IPS-15b (cell line): ENCODE data around the gene TCF3.

Source experiments
- H3K27me3 ChIP-seq: one replicate; pipeline ENCODE4 v1.6.1; 2013; ENCODE audit warnings: low read length; ENCODE audit not compliant: control insufficient read depth, insufficient read depth
- H3K36me3 ChIP-seq: one replicate; pipeline ENCODE4 v1.6.1; 2013; ENCODE audit warnings: low read length; ENCODE audit not compliant: control insufficient read depth, insufficient read depth
- H3K4me1 ChIP-seq: one replicate; pipeline ENCODE4 v1.6.1; 2013; ENCODE audit warnings: mild to moderate bottlenecking, low read length; ENCODE audit not compliant: control insufficient read depth, insufficient read depth
- H3K4me3 ChIP-seq: one replicate; pipeline ENCODE4 v1.5.1; 2013; ENCODE audit warnings: low read depth, low read length
- H3K9ac ChIP-seq: one replicate; pipeline ENCODE4 v1.6.1; 2013; ENCODE audit warnings: low read depth, mild to moderate bottlenecking, low read length
- H3K9me3 ChIP-seq: one replicate; pipeline ENCODE4 v1.6.1; 2013; ENCODE audit warnings: mild to moderate bottlenecking, low read length; ENCODE audit not compliant: control insufficient read depth, insufficient read depth

TCF3 gene

GRCh38 chr19:1620502-1620901 lies 31.9 kb downstream of the TCF3 start:
- Histone ChIP-seq H3K27me3 (no peaks in the 10 kb centered on the region), H3K36me3 (peaks cover 72% of the 10 kb centered on the region), H3K9ac (no peak overlapping the region), H3K9me3 (no peaks in the 10 kb centered on the region), H3K4me1 (no peaks in the 10 kb centered on the region), H3K4me3 (no peak overlapping the region)

DNA sequence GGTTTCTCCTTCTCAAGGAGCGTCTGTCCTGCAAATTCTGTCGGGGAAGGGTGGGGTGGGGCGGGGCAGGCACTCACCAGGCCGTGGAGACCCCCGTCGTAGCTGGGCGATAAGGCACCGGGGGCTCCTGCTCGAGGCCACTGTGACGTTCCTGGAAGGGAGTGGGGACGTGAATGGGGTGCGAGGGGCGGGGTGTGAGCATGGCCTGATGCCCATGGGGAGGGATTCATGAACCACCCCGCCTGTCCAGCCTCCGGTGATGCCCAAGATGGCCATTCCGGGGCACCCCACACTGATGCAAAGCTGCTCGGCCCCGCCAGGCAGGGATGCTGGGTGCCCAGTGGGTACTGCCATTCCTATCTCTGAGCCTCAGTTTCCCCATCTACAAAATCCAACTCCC lies 32.7 kb downstream of the TCF3 start:
- Histone ChIP-seq H3K9ac (no peak overlapping the region), H3K27me3 (no peaks in the 10 kb centered on the region), H3K9me3 (no peaks in the 10 kb centered on the region), H3K4me3 (no peak overlapping the region), H3K36me3 (peaks cover 75% of the 10 kb centered on the region), H3K4me1 (no peaks in the 10 kb centered on the region)

GRCh38 chr19:1619094-1619439 lies 33.3 kb downstream of the TCF3 start:
- H3K36me3 ChIP-seq: peaks cover 80% of the 10 kb centered on the region
- H3K4me1 ChIP-seq: no peaks in the 10 kb centered on the region
- no peak overlapping the region for H3K4me3 ChIP-seq
- H3K9me3 ChIP-seq: no peaks in the 10 kb centered on the region
- no peaks in the 10 kb centered on the region for H3K27me3 ChIP-seq
- no peak overlapping the region for H3K9ac ChIP-seq

DNA sequence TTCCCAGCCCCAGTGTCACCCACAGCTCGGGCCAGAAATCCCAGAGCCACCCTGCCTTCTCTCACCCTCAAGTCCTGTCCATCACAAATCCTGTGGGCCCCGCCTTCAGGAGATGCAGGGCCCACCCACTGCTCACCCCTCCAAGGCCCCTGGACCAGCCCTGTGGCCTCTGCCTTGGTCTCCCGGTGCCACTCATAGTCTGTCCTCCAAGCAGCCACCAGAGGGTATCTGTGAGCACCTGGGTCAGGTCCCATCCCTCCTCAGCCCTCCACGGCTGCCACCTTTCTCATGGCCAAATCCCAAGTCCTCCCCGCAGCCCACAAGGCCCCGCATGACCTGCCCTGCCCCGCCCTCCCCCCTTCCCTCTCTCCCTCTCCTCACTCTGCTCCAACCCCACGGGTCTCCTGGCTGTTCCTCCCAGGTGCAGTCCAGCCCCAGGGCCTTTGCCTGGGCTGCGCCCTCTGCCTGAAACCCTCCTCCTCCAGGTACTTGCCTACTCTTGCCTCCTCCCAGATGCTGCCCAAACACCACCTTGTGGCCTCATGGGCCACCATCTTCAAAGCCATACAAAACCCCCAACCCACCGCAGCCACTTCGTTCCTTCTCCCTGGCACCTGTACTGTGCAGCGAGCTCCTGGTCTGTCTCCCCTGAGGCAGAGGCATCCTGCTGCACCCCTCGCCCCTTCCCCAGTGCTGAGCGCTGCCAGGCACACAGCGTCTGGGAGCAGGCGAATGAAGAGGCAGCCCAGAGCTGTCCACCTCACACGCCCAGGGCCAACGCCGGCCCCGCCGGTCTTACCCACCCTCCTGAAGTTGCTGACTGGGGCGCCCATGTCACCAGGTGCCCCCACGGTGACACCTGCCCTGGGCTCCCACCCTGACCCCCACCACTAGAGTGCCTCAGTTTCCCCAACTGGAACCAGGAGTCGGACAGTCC lies 34.0 kb downstream of the TCF3 start:
- Histone ChIP-seq H3K27me3 (no peaks in the 10 kb centered on the region), H3K4me3 (no peak overlapping the region), H3K9me3 (no peaks in the 10 kb centered on the region), H3K36me3 (peaks cover 79% of the 10 kb centered on the region), H3K4me1 (no peaks in the 10 kb centered on the region), H3K9ac (no peak overlapping the region)

GRCh38 chr19:1616875-1617274 lies 35.5 kb downstream of the TCF3 start:
- H3K9ac ChIP-seq: no peak overlapping the region
- H3K36me3 ChIP-seq: peaks cover 84% of the 10 kb centered on the region
- no peaks in the 10 kb centered on the region for H3K4me1 ChIP-seq

DNA sequence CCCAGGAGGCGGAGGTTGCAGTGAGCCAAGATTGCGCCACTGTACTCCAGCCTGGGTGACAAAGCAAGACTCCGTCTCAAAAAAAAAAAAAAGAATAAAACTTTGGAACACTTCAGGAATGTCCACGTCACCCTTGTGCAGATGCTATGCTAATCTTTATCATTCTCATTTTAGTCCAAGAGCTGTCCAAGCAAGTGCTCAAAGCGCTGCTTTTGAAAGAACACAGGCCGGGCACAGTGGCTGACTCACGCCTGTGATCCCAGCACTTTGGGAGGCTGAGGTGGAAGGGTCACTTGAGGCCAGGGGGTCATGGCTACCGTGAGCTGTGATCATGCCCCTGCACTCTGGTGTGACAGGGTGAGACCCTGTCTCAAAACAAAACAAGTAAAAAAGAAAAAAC lies 36.0 kb downstream of the TCF3 start:
- Histone ChIP-seq H3K4me1 (no peaks in the 10 kb centered on the region), H3K27me3 (no peaks in the 10 kb centered on the region), H3K36me3 (peaks cover 84% of the 10 kb centered on the region), H3K9me3 (no peaks in the 10 kb centered on the region), H3K4me3 (no peak overlapping the region), H3K9ac (no peak overlapping the region)

More at GRCh38 chr19:1616875-1617274, 35.5 kb downstream of the TCF3 start:
- H3K27me3 ChIP-seq: no peaks in the 10 kb centered on the region
- no peaks in the 10 kb centered on the region for H3K9me3 ChIP-seq
- H3K4me3 ChIP-seq: no peak overlapping the region

GRCh38 chr19:1615156-1615765 lies 37.2 kb downstream of the TCF3 start:
- Histone ChIP-seq H3K9me3 (no peaks in the 10 kb centered on the region), H3K27me3 (no peaks in the 10 kb centered on the region), H3K9ac (no peak overlapping the region), H3K4me3 (no peak overlapping the region), H3K4me1 (no peaks in the 10 kb centered on the region), H3K36me3 (peaks cover 79% of the 10 kb centered on the region)

DNA sequence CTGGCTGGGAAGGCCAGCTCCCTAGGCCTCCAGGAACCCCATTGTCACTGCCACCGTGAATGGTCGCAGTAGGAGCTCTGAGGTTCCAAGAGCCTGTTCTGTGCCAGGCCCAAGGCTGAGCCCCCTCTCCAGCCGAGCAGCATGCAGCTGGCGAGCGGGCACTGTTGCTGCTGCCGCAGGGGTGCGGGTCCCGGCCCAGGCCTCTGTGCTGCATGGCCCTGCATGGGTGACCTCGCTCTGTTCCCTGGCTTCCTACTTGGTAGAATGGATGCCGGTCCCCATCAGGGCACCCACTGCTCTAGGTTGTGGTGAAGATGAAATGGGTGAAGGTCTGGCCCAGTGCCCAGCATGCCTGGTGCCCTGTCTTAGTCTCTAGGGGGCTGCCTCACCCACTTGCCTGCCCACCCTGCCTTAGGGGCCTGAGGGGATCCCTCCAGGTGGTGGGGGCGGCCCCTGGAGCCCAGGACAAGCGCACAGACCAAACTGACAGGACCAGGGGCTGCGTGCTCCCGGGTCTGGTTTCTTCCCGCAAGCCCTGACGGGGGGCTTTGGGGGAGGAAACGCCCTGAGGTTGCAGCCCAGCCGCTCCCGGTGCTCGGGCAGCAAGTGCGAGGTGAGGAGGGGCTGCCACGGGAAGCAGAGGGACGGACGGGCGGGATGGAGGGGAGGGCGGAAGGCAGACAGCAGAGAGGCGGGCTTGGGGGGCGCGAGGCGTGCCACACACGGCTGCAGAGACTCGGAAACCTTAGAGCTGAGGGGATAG lies 38.4 kb downstream of the TCF3 start:
- Histone ChIP-seq H3K9ac (no peak overlapping the region), H3K4me1 (no peaks in the 10 kb centered on the region), H3K27me3 (no peaks in the 10 kb centered on the region), H3K9me3 (no peaks in the 10 kb centered on the region), H3K4me3 (no peak overlapping the region), H3K36me3 (peaks cover 73% of the 10 kb centered on the region)

- no peak overlapping the region for H3K4me3 ChIP-seq
- no peaks in the 10 kb centered on the region for H3K9me3 ChIP-seq
- H3K36me3 ChIP-seq: peaks cover 66% of the 10 kb centered on the region
- no peak overlapping the region for H3K9ac ChIP-seq
- no peaks in the 10 kb centered on the region for H3K4me1 ChIP-seq
- H3K27me3 ChIP-seq: no peaks in the 10 kb centered on the region
Measured at GRCh38 chr19:1613146-1613545, 39.3 kb downstream of the TCF3 start.

- Histone ChIP-seq H3K36me3 (peaks cover 60% of the 10 kb centered on the region), H3K9me3 (no peaks in the 10 kb centered on the region), H3K4me1 (no peaks in the 10 kb centered on the region), H3K4me3 (no peak overlapping the region), H3K27me3 (no peaks in the 10 kb centered on the region), H3K9ac (no peak overlapping the region)
Measured at GRCh38 chr19:1612114-1613086, 40.0 kb downstream of the TCF3 start.

DNA sequence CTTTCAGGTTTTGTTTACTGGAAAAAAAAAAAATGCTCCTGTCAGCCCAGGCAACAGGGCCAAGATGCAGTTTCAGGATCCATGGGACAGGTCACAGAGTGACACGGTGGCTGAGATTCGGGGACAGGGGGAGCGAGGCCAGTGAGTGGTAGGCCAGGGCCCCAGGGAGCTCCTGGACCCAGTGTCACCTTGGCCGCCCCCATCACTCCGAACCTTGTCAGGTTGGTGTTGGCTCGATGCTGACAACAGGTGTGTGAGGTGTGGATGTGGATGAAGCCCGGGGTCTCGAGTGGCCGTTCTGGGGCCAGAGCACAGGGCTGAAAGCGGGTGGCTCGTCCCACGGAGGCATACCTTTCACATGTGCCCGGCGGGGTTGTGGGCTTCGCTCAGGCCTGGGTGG lies 41.1 kb downstream of the TCF3 start:
- Histone ChIP-seq H3K36me3 (peaks cover 55% of the 10 kb centered on the region), H3K9me3 (no peaks in the 10 kb centered on the region), H3K27me3 (no peaks in the 10 kb centered on the region), H3K4me1 (no peaks in the 10 kb centered on the region), H3K9ac (no peak overlapping the region), H3K4me3 (no peak overlapping the region)
